Endodermal cell (in vitro differentiated cells): ENCODE data around the gene THOC7. TPM values are rescaled to one million over a fixed set of nuclear protein-coding genes. Genes with fewer than 3 reads are reported as not detected.
A peak's percentile ranks its signal among the peaks of the same experiment; 100 is the strongest.

Source experiments
- DNase-seq: peaks from one replicate; pipeline ENCODE4 v3.0.0-alpha.2; 2017
- H3K27ac ChIP-seq: 2 replicates; pipeline ENCODE4 v1.5.1; 2013; ENCODE audit warnings: mild to moderate bottlenecking, low read depth, low read length, moderate library complexity
- H3K27me3 ChIP-seq: 2 replicates; pipeline ENCODE4 v1.6.1; 2013; ENCODE audit warnings: mild to moderate bottlenecking, low read length, moderate library complexity; ENCODE audit not compliant: insufficient read depth, control insufficient read depth, poor library complexity, severe bottlenecking
- H3K36me3 ChIP-seq: 2 replicates; pipeline ENCODE4 v1.7.0; 2013; ENCODE audit warnings: mild to moderate bottlenecking, low read length, moderate library complexity; ENCODE audit not compliant: control insufficient read depth, insufficient read depth
- H3K4me1 ChIP-seq: one replicate; pipeline ENCODE4 v1.7.0; 2013; ENCODE audit warnings: low read length; ENCODE audit not compliant: control insufficient read depth, insufficient read depth
- H3K4me3 ChIP-seq: 2 replicates; pipeline ENCODE4 v1.5.1; 2013; ENCODE audit warnings: mild to moderate bottlenecking, low read length, moderate library complexity
- H3K9ac ChIP-seq: 2 replicates; pipeline ENCODE4 v1.6.1; 2013; ENCODE audit warnings: mild to moderate bottlenecking, low read length, moderate library complexity; ENCODE audit not compliant: poor library complexity, severe bottlenecking; ENCODE audit errors: extremely low read depth
- H3K9me3 ChIP-seq: 2 replicates; pipeline ENCODE4 v1.6.1; 2013; ENCODE audit warnings: mild to moderate bottlenecking, low read length, moderate library complexity; ENCODE audit not compliant: control insufficient read depth
- H3K27ac Mint-ChIP-seq: 2 replicates; pipeline ENCODE4 v1.8.0; 2020; ENCODE audit warnings: mixed read lengths
- H3K27me3 Mint-ChIP-seq: 2 replicates; pipeline ENCODE4 v1.8.0; 2021; ENCODE audit warnings: mild to moderate bottlenecking, mixed read lengths; ENCODE audit not compliant: insufficient read depth
- H3K36me3 Mint-ChIP-seq: 2 replicates; pipeline ENCODE4 v1.8.0; 2020; ENCODE audit warnings: low read depth, mixed read lengths
- H3K4me1 Mint-ChIP-seq: 2 replicates; pipeline ENCODE4 v1.8.0; 2020; ENCODE audit warnings: mixed read lengths
- H3K4me3 Mint-ChIP-seq: 2 replicates; pipeline ENCODE4 v1.8.0; 2020; ENCODE audit warnings: mild to moderate bottlenecking, moderate library complexity, mixed read lengths
- H3K9me3 Mint-ChIP-seq: 2 replicates; pipeline ENCODE4 v1.8.0; 2020; ENCODE audit warnings: mild to moderate bottlenecking, mixed read lengths
- CTCF ChIP-seq: fragments of 200-600 bp; sonication (generic); conservative IDR thresholded peaks from 2 replicates; pipeline ENCODE4 v1.5.0; 2021; ENCODE audit warnings: antibody characterized with exemption, mild to moderate bottlenecking
- WGBS, 2 experiments: methylation state at CpG; one replicate each; pipeline versions ENCODE4 v1.1.5 to v1.1.7; 2013; ENCODE audit warnings: missing lambda C conversion rate in 2 of 2, mixed read lengths in 1 of 2; ENCODE audit not compliant: insufficient coverage in 1 of 2, insufficient read length in 1 of 2; 5-methylcytosine and 5-hydroxymethylcytosine counted together
- total RNA-seq, 2 donors: library from RNA; stranded (reverse); fragmentation: NEBNext Ultra II Directional in 1 of 2; extraction: Animal tissue kit (Norgen Biotek cat#: 25700) in 1 of 2; gene quantifications; 2 replicates in 1 of 2; 3 replicates in 1 of 2; pipeline ENCODE4 v1.2.1, GENCODE V29; 2021

THOC7 gene
- total RNA-seq, 2 donors from 2014 or later: 91.8 to 103 TPM

GRCh38 chr3:63857311-63857710 is 6.3 kb downstream of the THOC7 start:
- no peaks in the 10 kb centered on the region for H3K27me3 ChIP-seq
- no peaks in the 10 kb centered on the region for H3K36me3 Mint-ChIP-seq
- peaks cover 9% of the 10 kb centered on the region for H3K36me3 ChIP-seq
- no peak for DNase-seq
- H3K27ac ChIP-seq: no peak overlapping the region
- no peak overlapping the region for H3K4me3 Mint-ChIP-seq
- no peaks in the 10 kb centered on the region for H3K27me3 Mint-ChIP-seq
- peak overlapping the region; percentile 32 for H3K27ac Mint-ChIP-seq
- H3K9me3 Mint-ChIP-seq: no peaks in the 10 kb centered on the region
- no peak overlapping the region for H3K9ac ChIP-seq
- TF ChIP-seq CTCF: no peak
- no peak overlapping the region for H3K4me3 ChIP-seq
- H3K9me3 ChIP-seq: no peaks in the 10 kb centered on the region
- 84 to 96% methylated on average over 2 of the region's 2 CpGs for WGBS, 2 experiments
- H3K4me1 ChIP-seq: peaks cover 4% of the 10 kb centered on the region
- peaks cover 45% of the 10 kb centered on the region for H3K4me1 Mint-ChIP-seq

- Mint-ChIP-seq H3K27me3 (no peaks in the 10 kb centered on the region), H3K4me3 (no peak overlapping the region), H3K36me3 (peaks cover 2% of the 10 kb centered on the region), H3K4me1 (peaks cover 27% of the 10 kb centered on the region), H3K27ac (peak overlapping the region; percentile 44), H3K9me3 (no peaks in the 10 kb centered on the region)
- 17 to 37% methylated on average over 1 of the region's 1 CpG for whole genome bisulfite sequencing, 2 experiments
- Histone ChIP-seq H3K9ac (no peak overlapping the region), H3K4me1 (no peaks in the 10 kb centered on the region), H3K4me3 (no peak overlapping the region), H3K36me3 (peaks cover 9% of the 10 kb centered on the region), H3K9me3 (no peaks in the 10 kb centered on the region), H3K27ac (no peak overlapping the region), H3K27me3 (no peaks in the 10 kb centered on the region)
- peak; percentile 64 for DNase-seq
- TF ChIP-seq CTCF: no peak
These were observed 8.2 kb downstream of the THOC7 start for GRCh38 chr3:63855333-63855940.

- no peak for DNase-seq
- Histone ChIP-seq H3K27me3 (no peaks in the 10 kb centered on the region), H3K9me3 (no peaks in the 10 kb centered on the region), H3K4me1 (peaks cover 5% of the 10 kb centered on the region), H3K27ac (no peak overlapping the region), H3K36me3 (peaks cover 4% of the 10 kb centered on the region), H3K9ac (no peak overlapping the region), H3K4me3 (no peak overlapping the region)
- 80 to 95% methylated on average over 1 to 4 of the region's 4 CpGs for WGBS, 2 experiments
- H3K9me3 Mint-ChIP-seq: no peaks in the 10 kb centered on the region
- H3K4me1 Mint-ChIP-seq: peaks cover 34% of the 10 kb centered on the region
- H3K27me3 Mint-ChIP-seq: no peaks in the 10 kb centered on the region
- peaks cover 2% of the 10 kb centered on the region for H3K36me3 Mint-ChIP-seq
- no peak for TF ChIP-seq CTCF
- no peak overlapping the region for H3K27ac Mint-ChIP-seq
- no peak overlapping the region for H3K4me3 Mint-ChIP-seq
These were observed 10.5 kb downstream of the THOC7 start for GRCh38 chr3:63853106-63853505.
